ENCODE measurements around the gene COL4A1.

COL4A1 gene

GRCh38 chr13:110312339-110313031 is 5.5 kb upstream of the COL4A1 start:
- peak; percentile 96 for FAIRE-seq
- DNase-seq (ENCODE audit: insufficient read length, low spot score) = peak; percentile 84
- no peak for TF ChIP-seq POLR2A (IDR thresholded peaks at IDR 0.05; ENCODE audit: low read depth, low read length)

- DNase-seq (ENCODE audit: insufficient read length, low spot score) = no peak
- FAIRE-seq = no peak
- TF ChIP-seq POLR2A (IDR thresholded peaks at IDR 0.05; ENCODE audit: low read depth, low read length) = no peak
Observed at GRCh38 chr13:110311443-110312338, 4.7 kb upstream of the COL4A1 start.

- no peak for FAIRE-seq
- no peak for TF ChIP-seq POLR2A (IDR thresholded peaks at IDR 0.05; ENCODE audit: low read depth, low read length)
- DNase-seq (ENCODE audit: insufficient read length, low spot score) = no peak
Observed at GRCh38 chr13:110310541-110311442, 3.8 kb upstream of the COL4A1 start.

GRCh38 chr13:110309661-110310524 is 2.9 kb upstream of the COL4A1 start:
- DNase-seq (ENCODE audit: insufficient read length, low spot score) (no peak), FAIRE-seq (no peak)
- no peak for TF ChIP-seq POLR2A (IDR thresholded peaks at IDR 0.05; ENCODE audit: low read depth, low read length)

GRCh38 chr13:110308656-110309359 is 1.9 kb upstream of the COL4A1 start:
- DNase-seq (ENCODE audit: insufficient read length, low spot score) = no peak
- no peak for FAIRE-seq
- no peak for TF ChIP-seq POLR2A (IDR thresholded peaks at IDR 0.05; ENCODE audit: low read depth, low read length)

- DNase-seq (ENCODE audit: insufficient read length, low spot score) = peak; percentile 67
- peak; percentile 39 for TF ChIP-seq POLR2A (IDR thresholded peaks at IDR 0.05; ENCODE audit: low read depth, low read length)
- FAIRE-seq = peak; percentile 58
Observed at GRCh38 chr13:110307767-110308655, 1.1 kb upstream of the COL4A1 start.

- TF ChIP-seq POLR2A (IDR thresholded peaks at IDR 0.05; ENCODE audit: low read depth, low read length) = no peak
- DNase-seq (ENCODE audit: insufficient read length, low spot score) (no peak), FAIRE-seq (no peak)
Observed at GRCh38 chr13:110306340-110306959, 507 bp downstream of the COL4A1 start.

- no peak for TF ChIP-seq POLR2A (IDR thresholded peaks at IDR 0.05; ENCODE audit: low read depth, low read length)
- FAIRE-seq (peak; percentile 84), DNase-seq (ENCODE audit: insufficient read length, low spot score) (no peak)
Observed at GRCh38 chr13:110305949-110306339, 1.0 kb downstream of the COL4A1 start.

- FAIRE-seq = no peak
- no peak for TF ChIP-seq POLR2A (IDR thresholded peaks at IDR 0.05; ENCODE audit: low read depth, low read length)
- no peak for DNase-seq (ENCODE audit: insufficient read length, low spot score)
Observed at GRCh38 chr13:110305544-110305943, 1.4 kb downstream of the COL4A1 start.

- no peak for TF ChIP-seq POLR2A (IDR thresholded peaks at IDR 0.05; ENCODE audit: low read depth, low read length)
- FAIRE-seq (no peak), DNase-seq (ENCODE audit: insufficient read length, low spot score) (no peak)
Observed at GRCh38 chr13:110305001-110305400, 2.0 kb downstream of the COL4A1 start.

- FAIRE-seq (peak; percentile 83), DNase-seq (ENCODE audit: insufficient read length, low spot score) (no peak)
- no peak for TF ChIP-seq POLR2A (IDR thresholded peaks at IDR 0.05; ENCODE audit: low read depth, low read length)
Observed at GRCh38 chr13:110304256-110304655, 2.7 kb downstream of the COL4A1 start.
